HG02759 (cell line): ENCODE measurements around the gene SLC2A5.
"Not testable (repeated sequence)": the region's sequence is repeated elsewhere in the genome, so short reads cannot be mapped to it uniquely, and the experiment has no call there.

Source experiments
- ATAC-seq: cut with Tn5 transposase; IDR thresholded peaks from one replicate; pipeline ENCODE4 v1.9.1; 2021; ENCODE audit warnings: mild to moderate bottlenecking, moderate library complexity; ENCODE audit not compliant: unreplicated experiment

The SLC2A5 gene

GRCh38 chr1:9037476-9038337, 31.7 kb downstream of the SLC2A5 start:
- no peak for ATAC-seq

DNA sequence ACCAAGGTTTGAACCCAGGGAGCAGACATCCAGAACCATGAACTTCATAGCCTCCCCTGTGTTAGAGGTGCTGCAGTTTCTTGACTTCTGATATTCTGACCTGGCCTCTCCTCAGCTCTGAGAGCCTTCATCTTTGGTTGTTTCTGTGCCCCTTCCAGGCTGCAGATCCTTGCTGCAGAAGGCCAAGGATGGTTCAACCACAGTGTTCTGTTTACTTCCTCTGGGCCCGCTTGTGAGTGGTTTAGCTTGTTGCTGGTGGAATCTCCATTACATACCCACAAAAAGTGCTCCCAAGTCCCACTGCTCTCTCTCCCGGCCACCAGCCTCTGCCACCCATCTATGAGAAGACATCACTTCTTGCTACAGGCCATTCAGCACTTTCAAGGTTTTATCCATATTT, 34.2 kb downstream of the SLC2A5 start:
- no peak for ATAC-seq

DNA sequence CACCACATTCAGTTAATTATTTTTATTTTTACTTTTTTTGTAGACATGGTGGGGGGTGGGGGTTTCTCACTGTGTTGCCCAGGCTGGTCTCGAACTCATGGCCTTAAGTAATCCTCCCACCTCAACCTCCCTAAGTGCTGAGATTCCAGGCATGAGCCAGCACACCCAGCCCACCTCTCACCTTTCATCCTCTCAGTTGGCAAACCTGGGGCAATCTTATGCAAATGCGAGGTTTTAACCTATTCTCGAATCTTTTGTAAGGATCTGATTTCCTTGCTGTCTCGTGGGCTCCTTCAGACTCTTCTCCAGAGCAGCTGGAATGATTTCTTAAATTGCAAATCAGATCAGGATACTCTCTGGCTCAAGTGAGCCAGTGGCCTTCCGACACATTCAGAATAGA, 36.1 kb downstream of the SLC2A5 start:
- ATAC-seq, result no peak

- ATAC-seq, result no peak
Observed at GRCh38 chr1:9031484-9032259, 37.8 kb downstream of the SLC2A5 start.

- not testable (repeated sequence) for ATAC-seq
Observed at GRCh38 chr1:9031077-9031476, 38.4 kb downstream of the SLC2A5 start.

DNA sequence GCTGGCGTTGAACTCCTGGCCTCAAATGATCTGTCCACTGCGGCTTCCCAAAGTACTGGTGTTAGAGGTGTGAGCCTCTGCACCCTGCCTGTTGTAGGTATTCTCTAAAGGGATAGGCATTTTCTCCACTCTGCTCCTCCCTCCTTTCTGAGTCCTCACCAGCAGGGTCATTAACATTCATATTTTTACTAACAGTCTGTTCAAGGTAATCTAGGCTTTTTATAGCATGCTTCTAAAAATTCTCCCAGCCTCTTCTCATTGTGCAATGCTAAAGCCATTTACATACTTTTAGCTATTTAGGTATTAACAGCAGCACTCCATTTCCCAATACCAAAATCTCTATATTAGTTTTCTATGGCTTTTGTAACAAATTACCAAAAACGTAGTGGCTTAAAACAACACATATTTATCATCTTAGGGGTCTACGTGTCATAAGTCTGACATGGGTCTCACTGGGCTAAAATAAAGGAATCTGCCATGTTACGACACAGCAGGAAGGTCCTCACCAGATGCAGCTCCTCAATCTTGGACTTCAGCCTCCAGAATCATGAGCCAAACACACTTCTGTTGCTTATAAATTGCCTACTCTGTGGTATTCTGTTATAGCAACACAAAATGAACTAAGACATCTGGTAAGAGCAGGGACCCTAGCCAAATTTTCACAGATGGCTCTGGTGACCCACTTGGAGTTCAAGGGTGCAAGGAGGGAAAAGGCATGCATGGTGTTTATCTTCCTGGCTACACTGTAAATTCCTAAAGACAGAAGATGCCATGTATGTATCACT, 40.3 kb downstream of the SLC2A5 start:
- no peak for ATAC-seq

- ATAC-seq, result no peak
Observed at GRCh38 chr1:9027307-9027706, 42.1 kb downstream of the SLC2A5 start.

DNA sequence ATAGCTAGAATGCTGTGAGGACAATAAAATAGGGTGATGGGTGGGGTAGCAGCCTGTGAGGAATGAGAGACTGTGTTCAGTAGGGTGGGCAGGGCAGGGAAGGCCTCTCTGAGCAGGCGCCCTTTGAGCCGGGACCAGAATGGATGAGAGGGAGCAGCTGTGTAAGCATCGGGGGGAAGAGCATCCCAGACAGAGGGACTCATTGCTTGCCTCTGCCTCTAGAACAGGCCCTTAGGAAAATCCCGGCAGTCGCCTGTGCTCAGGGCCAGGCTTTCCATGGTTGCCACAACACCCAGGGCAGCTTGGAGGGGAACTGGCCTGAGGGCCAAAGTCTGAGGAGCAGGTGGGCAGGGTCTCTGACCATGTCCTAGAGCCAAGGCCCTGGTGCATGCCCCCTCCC, 44.0 kb downstream of the SLC2A5 start:
- no peak for ATAC-seq

- no peak for ATAC-seq
Observed at GRCh38 chr1:9024837-9025236, 44.6 kb downstream of the SLC2A5 start.

DNA sequence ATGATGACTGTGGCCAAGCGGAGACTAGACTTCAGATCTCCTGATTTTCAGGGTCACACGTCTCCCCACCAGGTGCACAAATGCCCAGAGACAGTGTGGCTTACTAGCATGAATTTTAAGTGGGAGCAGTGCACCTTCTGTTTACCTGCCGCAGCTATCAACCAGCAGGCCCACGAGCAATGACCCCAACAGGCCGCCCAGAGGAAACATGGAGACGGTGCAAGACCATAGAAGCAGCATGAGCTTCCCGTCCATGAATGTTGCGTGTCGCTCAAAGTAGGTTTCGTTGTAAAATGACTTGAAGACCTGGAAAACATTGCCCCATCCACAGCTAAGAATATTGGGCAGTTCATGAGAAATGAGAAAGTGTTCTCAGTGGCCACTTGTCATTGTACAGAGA, 46.7 kb downstream of the SLC2A5 start:
- ATAC-seq, result no peak

- ATAC-seq, result not testable (repeated sequence)
Observed at GRCh38 chr1:9022026-9022738, 47.3 kb downstream of the SLC2A5 start.

- no peak for ATAC-seq
Observed at GRCh38 chr1:9020305-9020704, 49.1 kb downstream of the SLC2A5 start.

DNA sequence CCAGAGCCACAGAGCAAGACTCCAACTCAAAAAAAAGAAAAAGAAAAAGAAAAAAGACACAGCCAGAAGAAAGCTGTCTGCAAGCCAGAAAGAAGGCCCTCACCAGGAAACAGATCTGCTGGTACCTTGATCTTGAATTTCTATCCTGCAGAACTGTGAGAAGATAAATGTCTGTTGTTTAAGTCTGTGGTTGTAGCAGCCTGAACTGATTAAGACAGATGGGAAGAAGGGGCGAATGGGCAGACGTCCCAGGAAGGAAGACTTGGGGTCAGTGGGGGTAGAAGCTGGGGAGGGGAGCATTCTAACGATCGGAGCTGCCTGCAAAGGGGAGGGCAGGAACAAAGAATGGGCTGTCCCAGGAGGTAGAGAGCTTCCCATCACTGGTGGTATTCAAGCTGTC, 49.5 kb downstream of the SLC2A5 start:
- ATAC-seq, result no peak

DNA sequence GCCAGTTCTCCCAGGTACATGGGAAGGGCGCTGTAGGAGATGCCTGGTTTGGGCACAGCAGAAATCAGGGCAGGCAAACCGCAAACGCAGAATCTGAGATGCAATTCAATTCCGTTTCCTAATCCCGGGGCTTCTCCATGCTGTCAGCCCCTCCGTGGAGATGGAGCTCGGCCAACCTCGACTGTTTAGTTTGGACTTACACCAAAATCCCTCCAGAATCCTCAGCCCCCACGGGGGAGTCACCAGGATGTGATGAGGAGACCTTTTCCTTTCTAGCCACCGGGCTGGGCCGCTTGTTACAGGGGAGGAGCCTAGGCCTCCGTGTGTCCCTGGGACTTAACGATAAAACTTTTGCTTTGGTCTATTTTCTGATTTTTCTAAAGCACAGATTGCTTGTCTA, 51.1 kb downstream of the SLC2A5 start:
- no peak for ATAC-seq

DNA sequence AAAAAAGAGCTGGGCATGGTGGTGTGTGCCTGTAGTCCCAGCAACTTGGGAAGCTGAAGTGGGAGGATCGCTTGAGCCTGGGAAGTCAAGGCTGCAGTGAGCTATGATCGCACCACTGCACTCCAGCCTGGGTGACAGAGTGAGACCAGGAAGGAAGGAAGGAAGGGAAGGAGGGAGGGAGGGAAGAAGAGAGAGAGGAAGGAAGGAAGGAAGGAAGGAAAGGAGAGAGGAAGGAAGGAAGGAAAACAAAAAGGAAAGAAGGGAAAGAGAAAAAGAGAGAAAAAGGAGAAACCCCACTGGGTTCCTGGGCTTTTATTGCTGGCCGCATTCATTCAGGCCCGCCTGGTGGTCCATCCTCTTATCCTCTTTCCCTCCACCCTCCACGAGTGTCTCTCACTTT, 53.0 kb downstream of the SLC2A5 start:
- no peak for ATAC-seq

DNA sequence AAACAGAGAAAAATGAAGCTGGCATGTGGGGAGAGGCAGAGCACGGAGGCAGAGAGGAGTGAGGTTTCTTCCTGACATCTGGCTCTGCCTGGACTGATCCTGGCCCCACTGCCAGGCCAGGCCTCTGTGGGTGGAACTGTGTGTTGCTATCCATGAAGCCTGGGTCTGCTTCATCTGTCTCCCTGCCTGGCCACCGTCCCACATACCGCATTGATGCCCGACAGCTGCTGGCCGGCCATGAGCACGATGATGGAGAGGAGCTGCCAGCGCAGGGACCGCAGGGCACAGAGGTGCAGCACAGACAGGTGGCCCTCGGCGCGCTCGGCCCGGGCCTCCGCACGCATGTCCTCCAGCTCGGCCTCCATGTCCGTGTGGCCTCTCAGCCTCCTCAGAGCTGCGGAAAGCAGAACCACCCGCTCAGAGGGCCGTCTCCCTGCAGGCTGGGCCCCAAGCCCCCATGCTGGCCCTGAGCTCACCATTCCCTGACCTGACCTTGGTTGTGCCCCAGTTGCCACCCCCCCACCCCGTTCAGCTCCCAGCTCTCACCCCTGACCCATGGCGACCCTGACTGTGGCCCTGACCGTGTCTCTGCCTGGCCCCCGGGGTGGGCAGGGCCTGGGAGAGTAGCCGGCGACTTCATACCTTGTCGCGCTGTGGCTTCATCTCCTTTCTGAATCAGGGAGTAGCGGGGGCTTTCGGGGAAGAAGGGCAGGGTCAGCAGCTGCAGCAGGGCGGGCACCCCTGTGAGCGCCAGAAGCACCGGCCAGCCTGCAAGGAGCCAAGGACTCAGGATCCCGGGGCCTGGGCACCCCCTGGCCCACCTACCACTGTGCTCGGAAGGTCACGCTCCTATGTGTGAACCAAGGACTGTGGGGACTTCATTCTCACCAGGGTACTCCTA, 54.7 kb downstream of the SLC2A5 start:
- ATAC-seq, result no peak

DNA sequence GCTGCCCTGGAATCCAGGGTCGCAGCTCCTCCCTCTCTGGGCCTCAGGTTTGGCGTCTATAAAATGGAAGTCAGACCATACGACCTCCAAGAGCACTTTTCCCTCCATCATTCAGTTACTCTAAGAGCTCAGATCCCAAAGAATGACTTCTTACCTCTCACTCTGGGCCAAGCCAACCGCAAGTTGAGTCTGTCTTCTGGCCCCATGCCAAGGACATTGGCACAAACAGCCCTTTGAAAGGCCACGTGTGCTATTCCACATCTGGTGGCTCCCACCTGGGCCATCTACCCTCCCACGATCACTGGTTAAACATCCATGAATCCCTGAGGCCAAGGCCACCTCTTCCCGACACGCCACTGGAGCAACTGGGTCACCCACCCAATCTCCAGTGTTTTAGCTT, 55.6 kb downstream of the SLC2A5 start:
- ATAC-seq, result no peak

DNA sequence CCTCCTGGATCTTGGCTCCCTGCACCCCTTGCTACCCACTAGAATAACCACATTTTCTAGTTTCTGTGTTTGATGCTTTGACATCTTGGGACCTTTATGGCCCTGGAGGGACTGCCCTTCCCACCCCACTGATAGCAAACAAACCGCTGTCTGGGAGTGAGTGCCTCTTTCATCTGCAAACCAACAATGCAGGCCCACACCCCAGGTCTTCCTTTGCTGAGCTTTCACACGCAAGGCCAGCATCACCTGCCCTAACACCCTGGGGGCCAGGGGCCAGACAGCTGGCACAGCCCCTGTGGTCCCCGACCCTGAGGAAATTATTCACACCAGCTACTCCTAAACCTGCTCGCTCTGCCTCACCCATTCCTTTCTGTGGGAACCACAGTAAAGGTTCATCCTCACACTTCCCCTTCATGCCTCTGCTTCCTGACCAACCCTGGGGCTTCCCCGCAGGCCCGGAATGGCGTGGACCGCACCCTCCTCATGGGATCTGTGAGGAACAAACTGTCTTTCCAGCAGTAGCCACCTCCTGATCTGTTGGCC, 58.6 kb downstream of the SLC2A5 start:
- ATAC-seq, result peak; percentile 56
